AG20443 (cell line): ENCODE results near the gene HOMER2.
"Not testable (repeated sequence)": the region's sequence is repeated elsewhere in the genome, so short reads cannot be mapped to it uniquely, and the experiment has no call there.

Experiments used
- DNase-seq: peaks from one replicate; pipeline ENCODE4 v3.0.0; 2012; ENCODE audit warnings: low spot score, mixed read lengths

The HOMER2 gene

DNA sequence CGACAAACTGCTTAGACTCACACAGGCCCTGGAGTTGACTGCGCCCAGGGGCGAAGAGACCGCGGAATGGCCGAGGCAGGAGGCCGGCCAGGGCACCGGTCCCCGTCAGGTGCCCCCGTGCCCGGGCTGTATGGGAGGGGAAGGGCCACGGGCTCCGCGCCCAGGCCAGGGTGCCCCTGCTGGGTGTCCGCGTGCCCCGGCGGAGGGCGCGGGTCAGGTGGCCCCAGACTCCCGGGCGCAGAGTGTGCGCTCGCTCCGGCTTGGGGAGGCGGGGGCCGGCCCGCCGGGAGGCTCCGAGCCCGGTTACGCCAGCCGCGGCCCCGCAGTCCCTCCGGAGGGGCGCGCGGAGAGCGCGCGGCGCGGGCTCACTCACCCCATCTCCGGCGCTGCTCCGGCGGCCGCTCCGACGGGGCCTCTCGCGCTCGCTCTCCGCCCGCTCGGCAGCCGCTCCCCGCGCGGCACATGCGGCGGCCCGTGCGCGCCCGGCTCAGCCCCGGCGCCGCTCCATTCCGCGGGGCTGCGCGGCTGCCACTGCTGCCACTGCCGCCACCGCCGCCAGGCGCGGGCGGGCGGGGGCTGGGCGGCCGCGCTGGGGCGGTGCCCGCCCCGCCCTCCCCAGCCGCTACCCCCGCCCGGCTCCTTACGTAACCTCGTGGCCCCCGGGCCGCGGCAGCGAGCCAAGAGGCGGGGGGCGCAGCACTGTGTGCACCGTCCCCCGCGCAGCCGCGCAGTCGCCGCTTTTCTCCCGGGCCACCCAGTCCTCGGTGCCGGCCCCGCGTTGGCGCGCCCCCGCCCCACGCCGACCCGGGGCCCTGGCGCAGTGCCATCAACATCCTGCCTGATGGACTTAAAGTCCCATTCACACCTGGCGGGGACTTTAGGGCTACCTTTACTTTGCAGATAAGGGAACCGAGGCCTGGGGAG lies at the start of gene HOMER2:
TSS of gene HOMER2 (minus strand) at position 563 of the 924 bp plus-strand sequence. CDS start at position 378, 185 bp downstream.
- peak; percentile 83 for DNase-seq

DNA sequence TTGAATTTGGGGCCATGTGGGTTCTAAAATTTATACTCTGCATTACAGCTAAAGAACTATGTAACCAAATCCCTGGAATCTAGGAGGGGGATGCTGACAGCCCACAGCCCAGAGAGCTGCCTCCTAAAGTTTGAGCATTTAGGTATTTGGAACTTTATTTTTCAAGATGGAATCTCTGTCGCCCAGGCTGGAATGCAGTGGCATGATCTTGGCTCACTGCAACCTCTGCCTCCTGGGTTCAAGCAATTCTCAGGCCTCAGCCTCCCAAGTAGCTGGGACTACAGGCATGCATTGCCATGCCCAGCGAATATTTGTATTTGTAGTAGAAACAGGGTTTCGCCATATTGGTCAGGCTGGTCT lies 48.1 kb upstream of the HOMER2 start:
- not testable (repeated sequence) for DNase-seq

DNA sequence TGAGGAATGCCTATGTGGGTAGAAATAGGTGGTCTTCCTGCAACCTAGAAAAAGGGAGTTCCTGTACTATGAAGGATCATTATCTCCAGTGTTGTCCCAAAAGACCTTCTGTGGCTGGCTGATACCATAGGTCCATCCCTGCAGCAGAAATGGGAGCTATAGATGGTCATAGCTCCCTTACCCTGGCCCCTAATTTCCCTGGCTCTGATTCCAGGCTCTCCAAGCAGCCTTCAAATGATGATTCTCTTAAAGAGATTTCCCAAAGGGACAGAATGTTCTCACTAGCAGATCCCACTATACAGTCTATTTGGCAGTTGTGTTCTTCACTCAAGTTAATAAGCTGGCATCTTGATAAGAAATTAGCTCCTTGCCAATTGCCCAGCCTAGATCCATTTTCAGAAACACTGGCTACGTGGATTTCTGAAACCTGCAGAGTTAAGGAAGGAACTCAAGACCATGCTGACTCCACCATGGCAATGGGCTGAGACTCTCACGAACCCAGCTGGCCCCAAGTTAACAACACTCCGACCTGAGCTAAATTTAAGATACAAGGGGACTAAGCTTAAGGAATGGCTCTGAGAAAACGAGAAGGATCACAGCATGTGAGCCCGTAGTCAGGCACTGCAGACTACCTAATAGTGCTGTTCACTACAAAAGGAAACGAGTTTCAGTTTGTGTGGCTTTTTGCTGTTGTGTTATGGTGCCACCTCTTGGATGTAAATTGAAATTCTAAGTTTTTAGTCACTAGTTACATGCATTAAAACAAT lies 47.6 kb upstream of the HOMER2 start:
- peak; percentile 70 for DNase-seq

DNA sequence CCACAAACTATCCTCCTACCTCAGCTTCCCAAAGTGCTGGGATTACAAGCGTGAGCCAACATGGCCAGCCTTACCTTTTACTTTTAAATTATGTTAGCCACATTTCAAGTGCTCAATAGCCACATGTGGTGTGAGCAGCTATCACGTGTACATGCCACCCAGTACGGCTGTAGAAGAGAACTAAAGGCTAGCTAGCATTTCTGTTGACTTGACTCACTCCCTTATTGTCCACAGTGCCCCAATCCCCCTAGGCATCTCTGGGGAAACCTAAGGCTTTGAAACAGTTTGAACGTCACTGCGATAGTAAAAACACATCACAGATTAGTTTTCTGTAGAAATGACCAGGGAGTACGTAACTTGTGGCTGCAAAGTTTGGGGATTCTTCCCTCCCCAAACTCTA lies 46.9 kb upstream of the HOMER2 start:
- no peak for DNase-seq

DNA sequence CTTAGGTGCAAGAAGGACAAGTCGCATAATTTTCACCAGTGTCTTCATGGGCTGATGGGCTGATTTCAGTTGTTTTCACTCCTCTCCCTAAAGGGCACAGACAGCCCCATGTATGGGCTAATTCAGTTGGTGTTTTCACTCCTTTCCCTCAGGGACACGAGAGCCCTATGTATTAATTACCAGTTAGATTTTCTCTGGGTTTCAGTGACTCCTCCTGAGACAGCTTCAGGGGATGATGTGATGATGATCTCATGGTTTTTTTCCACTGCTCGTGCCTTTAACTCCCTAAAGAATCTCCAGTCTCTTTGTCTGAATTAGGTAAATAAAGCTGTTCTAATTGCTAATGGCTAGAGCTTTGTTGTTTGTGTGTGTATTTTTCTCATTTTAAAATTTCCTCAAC lies 43.4 kb upstream of the HOMER2 start:
- DNase-seq = peak; percentile 17

DNA sequence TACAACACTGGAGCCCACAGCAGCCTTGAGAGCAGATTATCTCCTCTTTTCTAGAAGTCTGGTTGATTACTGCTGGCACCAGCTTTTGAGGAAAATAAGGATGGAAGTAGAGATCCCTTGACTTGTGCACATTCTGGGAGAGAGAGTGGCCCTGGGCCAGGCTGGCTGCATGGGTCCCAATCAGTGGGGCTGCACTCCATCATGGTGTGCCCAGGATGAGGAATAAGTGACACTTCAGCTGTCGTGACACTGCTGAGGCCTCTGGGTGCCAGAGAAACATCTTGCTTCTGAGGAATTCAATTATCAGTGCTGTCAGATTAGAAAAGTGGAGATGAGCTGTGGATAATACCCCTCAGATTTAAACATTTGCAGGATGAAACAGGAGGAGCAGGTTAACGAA lies 42.6 kb upstream of the HOMER2 start:
- DNase-seq = no peak

DNA sequence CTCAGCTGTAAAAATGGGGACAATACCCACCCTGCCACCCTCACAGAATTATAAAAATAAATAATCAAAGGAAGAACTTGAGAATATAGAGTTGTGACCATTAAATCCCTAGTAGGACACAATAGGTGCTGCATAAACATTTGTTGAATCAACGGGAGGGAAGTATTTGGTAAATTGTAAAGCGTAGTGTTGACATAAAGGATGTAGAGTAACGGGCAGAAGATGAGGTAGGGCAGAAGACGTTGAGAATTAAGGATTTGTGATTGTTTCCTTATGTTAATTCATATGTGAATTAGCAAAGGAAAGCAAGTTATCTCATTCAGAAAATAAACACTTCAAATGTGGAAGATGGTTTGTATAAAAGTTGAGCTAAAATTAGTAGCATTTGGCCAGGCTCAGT lies 40.6 kb upstream of the HOMER2 start:
- no peak for DNase-seq

DNA sequence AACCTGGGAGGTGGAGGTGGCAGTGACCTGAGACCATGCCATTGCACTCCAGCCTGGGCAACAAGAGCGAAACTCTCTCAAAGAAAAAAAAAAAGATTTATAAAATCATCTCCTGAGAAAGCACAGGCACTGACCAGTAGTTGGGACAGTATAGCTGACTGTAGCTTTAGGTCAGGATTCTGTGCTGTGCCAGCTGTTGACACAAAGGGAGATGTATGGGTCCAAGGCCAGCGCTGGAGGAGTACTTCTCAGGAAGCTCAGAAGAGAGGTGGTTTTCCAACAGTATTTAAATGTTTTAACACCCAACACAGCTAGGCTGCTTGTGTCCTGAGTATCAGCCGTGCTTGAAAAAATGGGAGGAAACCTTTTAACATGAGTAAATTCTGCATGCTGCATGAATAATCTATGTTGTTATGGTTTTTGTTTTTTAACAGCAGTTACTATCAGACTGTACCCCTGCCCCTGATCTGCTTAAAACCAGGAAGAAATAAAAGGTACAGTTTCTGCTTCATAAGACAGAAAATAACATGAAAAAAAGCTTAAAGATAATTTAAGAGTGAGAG lies 40.0 kb upstream of the HOMER2 start:
- DNase-seq = no peak

DNA sequence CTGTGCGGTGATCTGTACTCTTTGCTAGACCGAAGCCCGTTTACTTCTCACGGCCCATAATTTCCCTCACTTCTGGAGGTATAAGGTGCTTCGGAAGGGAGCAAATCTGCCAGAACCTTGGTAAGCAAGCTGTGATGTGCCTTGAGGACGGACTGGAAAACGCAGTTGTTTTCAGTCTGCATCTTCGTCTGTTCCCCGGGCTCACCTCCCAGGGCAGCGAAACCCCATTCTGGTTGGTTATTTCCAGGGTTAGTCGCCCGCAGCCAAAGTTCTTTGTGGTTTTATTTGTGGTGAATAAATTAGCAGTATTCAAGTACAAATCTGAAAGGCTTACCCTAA lies 33.9 kb upstream of the HOMER2 start:
- no peak for DNase-seq

DNA sequence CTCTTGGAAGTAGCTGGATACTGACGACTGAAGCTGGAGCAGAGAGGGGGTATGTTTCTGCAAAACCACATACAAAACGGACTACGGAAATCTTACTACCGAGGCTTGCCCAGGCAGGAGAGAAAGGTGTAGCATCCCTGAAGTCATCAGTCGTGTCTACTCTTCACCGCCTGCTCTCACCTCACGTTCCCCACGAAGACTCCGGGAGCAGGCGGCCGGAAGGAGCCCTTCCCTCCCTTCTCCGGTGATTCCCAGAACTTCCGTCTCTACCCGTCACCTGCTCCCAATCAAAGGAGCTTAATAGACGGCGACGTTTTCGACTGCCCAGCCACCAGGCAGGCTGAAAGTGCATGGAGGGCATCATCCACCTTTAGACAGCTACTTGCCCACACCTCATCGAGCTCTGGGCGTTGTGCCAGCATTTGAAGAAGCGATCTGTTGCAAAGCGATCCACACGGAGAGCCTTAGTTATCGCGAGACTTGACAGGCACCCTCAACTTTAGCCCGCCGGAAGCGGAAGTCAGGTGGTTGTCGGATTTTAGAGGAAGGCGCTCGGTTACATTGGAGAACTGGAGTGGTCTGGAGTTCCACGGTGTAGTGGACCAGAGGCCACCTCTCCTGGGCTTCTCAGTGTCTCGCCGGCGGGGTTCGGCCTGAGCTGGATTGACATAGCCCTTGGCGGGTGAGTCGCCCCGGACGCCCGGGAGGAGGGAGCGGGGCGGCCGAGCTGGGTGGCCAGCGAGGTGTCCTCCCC lies 33.3 kb upstream of the HOMER2 start, which contains the start of gene RAMAC:
TSS of gene RAMAC (plus strand) at position 523 of the 754 bp plus-strand sequence. CDS start 2,809 bp downstream, outside the sequence.
- DNase-seq = peak; percentile 94

DNA sequence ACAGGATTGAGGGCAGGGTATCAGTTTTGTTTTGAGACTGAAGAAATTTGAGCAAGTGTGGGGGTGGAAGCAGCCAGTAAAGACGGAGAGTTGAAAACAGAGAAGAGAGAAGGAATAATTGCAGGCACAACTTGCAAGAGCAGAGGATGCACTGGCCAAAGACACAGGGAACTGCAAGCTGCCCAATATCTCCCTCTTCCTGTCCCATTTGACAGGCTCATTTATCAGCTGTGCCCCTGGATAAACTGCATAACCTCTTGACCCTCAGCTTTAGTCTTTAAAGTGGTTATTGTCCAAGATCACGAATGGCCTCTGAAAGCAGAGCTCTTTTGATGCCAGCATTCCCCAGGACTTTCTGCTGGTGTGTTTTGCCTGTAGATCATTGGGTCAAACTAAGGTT lies 28.5 kb upstream of the HOMER2 start:
- DNase-seq = no peak

DNA sequence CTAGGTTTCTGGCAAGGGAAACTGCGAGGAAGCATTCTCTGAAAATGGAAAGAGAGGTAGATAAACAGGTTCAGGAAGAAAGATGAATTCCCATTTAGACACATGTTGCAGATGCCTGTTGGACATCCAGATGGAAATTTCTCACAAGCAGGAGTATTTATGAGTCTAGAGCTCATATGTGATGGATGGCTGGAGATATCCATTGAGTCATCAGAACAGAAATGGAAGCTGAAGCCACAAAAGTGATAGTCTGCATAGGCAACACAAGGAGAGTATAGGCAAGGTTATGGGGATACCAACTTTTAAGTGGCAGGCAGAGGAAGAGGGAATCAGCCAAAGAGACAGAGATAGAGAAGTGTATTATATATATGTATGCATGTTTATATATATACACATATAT lies 27.2 kb upstream of the HOMER2 start:
- DNase-seq = no peak

DNA sequence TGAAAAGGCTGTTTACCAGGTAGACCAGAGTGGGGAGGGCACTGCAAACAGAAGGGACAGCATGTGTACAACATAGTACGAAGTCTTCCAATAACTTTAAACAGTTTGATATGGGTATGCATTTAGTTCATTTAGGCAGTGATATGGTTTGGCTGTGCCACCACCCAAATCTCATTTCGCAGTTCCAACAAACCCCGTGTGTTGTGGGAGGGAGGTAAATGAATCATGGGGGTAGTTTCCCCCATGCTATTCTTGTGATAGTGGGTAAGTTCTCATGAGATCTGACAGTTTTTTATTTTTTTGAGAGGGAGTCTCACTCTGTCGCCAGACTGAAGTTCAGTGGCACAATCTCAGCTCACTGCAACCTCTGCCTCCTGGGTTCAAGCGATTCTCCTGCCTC lies 25.9 kb upstream of the HOMER2 start:
- no peak for DNase-seq

DNA sequence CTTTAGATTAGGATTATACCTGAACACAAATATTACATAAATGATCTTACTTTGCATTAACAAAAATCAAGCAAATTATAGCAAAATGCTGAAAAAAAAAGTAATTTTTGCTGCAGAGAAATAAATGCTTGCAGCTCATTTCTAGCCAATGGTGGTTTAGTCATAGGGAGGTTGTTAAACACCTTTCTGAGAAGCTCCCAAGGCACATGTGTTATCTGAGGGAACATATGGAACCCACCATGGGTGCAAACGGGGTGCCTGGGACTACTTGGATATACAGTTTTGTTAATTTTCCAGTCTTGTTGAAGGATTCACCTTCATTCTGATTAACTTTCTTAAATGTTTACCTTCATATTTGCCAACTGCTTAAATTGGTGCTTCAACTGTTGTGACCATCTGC lies 24.6 kb upstream of the HOMER2 start:
- no peak for DNase-seq

DNA sequence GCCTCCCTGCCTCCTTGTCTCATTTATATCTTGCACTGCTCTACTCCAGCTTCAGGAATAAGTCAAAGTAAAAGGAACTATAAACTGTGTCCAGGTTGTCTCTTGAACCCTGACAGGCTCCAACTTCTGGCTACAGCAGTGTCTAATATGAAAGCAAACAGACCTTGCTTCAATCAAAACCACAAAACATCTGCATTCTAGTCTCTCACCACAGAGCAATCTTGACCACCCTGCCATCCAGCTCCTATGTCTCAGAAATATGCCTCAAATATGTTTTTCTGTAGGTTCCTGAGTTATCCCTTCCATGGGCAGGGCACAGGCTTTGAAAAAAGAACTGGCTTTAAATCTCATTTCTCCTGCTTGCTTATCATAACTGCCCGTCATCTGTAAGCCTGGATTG lies 20.5 kb upstream of the HOMER2 start:
- no peak for DNase-seq

DNA sequence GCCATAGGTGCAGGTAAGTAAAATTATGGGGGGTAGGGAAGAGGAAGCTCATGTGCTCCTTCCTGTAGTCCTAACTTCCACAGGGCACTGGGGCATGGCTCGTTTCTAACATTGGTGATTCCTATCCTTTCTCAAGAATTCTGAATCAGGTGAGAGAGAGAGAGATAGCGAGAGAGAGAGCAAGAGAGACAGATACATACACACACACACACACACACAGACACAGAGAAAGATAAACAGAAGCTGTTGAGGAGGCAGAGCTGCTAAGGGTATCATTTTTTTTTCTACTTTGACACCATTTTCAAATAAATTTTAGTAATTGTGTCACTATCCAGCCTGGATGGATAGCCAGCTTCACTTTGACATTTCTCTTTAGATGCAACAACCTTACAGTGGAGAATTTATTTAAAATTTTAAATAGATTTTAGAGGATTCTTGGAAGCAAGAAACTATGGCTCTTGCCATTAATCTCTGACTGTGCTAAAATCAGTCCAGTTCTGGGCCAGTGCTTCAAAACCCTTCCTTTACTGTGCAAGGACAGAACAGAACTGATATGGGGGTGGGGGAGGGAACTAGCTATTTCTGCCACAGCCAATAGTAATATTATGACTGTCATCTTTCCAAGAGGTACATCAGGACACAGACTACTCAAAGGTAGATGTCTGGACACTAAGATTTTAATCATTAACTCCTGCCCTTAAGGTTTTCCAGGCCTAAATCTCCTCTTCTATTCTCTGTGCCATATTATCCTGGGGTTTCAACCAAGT lies 18.9 kb upstream of the HOMER2 start:
- DNase-seq = no peak

DNA sequence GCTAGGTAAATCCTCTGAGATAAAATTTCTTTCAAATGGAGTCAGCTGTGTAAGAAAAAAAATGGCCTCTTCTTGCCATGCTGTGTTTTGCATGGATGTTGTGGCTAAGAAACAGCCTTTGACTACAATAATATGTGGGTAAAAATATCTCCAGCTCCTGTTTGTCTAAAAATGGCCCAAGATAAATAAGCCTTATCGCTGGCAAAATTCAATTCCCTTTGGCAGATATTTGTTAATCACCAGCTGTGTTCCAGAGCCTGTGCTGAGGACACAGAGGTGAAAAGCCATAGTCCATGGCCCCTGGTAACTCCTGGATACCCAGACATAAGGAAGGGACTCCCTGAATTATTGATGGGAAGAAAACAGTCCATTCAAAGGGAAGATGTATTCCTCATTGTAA lies 18.2 kb upstream of the HOMER2 start:
- no peak for DNase-seq

DNA sequence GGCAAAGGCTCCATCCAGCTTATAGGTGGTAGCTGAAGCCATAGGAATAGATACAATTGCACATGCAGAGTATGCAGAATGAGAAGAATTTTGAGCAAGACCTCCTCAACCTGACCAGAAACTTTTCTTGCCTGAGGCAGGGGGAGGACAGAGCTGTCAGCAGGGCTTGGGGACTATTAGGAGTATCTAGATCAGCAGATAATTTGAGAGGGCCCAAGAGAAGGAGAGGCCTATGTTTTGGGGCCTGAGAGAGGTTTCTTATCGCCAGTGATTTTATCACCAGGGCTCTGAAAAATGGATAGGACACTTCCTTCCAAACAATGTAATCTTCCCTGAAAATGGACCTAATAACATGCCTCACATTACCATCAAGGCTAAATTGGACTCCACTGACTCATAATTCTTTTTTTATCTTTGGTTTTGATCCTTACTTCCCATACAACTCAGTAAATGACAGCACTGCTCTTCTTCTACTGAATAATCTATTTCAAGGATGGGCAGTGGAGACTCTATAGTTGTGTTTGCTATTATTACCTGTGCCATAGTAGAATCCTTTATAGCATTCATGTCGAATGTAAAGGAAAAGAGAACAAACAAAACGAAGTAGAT lies 17.7 kb upstream of the HOMER2 start:
- no peak for DNase-seq

DNA sequence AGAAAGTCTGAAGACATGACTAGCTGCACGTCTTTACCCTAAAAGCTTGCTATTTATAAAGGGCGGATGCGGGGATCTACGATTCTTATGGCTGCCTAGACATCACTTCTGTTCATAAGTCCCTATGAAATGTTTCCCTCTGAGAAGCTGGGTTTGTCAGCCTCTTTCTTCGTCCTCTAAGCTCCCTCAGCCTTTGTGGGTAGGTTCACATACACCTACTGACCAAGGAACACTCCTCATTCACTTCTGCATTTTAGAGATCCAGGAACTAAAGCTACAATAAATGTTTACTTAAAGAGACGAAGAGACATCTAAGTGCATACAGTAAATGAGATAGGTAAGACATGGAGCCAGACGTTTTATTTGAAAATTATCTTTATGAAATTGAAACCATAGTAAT lies 16.8 kb upstream of the HOMER2 start:
- no peak for DNase-seq

DNA sequence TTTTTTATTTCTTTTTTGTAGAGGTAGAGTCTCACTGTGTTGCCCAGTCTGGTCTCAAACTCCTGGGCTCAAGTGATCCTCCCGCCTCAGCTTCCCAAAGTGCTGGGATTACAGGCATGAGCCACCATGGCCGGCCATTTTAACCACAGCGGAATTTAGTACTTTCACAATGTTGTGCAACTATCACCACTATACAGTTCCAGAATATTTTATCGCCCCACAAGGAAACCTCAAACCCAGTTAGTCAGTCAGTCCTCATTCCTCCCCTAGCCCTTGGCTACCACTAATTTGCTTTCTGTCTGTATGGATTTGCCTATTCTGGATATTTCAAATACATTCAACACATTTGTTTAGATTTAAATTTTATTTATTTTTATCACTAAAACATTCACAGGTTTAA lies 15.5 kb upstream of the HOMER2 start:
- peak; percentile 56 for DNase-seq

DNA sequence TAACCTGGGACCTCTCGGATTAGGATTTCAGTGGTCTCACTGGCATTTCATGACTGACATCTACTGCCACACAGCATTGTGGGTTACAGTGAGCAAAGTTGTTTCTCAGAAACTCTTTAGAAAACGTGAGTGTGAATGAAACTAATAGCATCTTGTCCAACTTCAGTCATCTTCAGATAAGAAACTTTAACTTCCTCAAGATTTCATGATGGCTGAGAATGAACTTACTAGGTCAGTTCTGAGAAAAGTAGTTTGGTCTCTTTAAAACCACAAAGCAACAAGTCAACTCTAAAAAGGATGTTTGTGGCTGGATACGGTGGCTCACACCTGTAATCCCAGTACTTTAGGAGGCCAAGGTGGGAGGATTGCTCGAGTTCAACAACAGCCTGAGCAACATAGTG lies 14.2 kb upstream of the HOMER2 start:
- no peak for DNase-seq
